GM21528 (cell line): ENCODE data around the gene MGA.

ENCODE experiments used
- ATAC-seq: cut with Tn5 transposase; IDR thresholded peaks from one replicate; pipeline ENCODE4 v1.9.1; 2021; ENCODE audit warnings: mild to moderate bottlenecking, moderate library complexity; ENCODE audit not compliant: unreplicated experiment, low FRiP score

The MGA gene

DNA sequence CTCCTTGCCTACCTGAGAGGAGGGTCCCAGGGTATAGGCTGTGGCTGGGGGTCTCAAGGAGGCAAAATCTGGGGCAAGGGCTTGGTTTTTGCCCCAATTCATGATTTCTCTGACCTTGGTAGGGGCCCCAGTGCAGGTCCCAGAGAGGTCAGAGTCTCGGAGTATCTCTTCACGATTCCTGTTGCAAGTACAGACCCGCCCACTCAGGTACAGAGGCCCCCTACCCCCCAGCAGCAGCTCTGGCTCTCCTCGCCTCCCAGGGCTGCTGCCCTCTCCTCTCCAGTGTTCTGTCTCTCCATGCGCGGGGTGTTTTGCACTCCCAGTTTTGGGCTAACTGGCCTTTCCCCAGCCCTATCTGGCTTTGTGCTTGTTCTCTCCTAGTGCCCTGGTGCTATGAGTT, 162.3 kb downstream of the MGA start:
- ATAC-seq, result no peak
